SU-DHL-6 (cell line): Measurements from ENCODE around the gene BLCAP.

Experiments
- EZH2phosphoT487 ChIP-seq: fragments of 200-600 bp; sonication (generic), shearing (Covaris generic); conservative IDR thresholded peaks from 2 replicates; pipeline ENCODE4 v1.6.1; 2018; ENCODE audit warnings: mild to moderate bottlenecking, antibody characterized with exemption, low read length, moderate library complexity, mixed read lengths
- TF ChIP-seq, protein P1 (sequence below): fragments of 200-600 bp; sonication (generic); IDR thresholded peaks from one replicate; pipeline ENCODE4 v1.5.1; 2017; ENCODE audit warnings: antibody characterized with exemption, mild to moderate bottlenecking, low read length, moderate library complexity; ENCODE audit not compliant: insufficient read depth, poor library complexity, severe bottlenecking

DNA sequence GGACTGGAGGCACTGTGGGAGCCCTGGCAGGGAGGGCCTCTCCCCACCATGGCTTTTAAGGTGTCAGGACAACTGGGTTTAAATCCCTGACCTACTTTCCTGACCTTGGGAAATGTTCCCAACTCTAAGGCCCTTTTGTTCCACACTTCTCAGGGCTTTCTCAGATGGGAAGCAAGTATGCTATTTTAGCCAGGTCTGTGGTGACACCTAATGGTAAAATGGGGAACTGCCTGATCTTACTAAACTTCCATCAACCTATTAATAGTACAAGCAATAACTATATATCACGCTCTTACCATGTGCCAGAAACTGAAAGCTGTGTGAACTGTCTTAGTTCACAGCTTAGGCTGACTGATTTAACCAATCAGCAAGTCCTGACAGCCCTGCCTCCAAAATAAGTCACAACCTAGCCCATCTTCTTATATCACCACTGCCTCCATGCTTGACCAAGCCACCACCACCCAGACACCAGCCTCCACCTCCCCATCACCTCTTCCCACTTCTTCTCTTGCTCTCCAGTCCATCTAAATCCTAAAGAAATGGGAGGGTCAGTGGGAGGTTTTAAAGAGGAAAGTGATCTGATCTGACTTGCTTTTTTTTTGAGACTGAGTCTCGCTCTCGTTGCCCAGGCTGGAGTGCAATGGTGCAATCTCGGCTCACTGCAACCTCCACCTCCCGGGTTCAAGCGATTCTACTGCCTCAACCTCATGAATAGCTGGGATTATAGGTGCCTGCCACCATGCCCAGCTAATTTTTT lies 6.9 kb upstream of the BLCAP start:
- TF ChIP-seq, protein P1, sequence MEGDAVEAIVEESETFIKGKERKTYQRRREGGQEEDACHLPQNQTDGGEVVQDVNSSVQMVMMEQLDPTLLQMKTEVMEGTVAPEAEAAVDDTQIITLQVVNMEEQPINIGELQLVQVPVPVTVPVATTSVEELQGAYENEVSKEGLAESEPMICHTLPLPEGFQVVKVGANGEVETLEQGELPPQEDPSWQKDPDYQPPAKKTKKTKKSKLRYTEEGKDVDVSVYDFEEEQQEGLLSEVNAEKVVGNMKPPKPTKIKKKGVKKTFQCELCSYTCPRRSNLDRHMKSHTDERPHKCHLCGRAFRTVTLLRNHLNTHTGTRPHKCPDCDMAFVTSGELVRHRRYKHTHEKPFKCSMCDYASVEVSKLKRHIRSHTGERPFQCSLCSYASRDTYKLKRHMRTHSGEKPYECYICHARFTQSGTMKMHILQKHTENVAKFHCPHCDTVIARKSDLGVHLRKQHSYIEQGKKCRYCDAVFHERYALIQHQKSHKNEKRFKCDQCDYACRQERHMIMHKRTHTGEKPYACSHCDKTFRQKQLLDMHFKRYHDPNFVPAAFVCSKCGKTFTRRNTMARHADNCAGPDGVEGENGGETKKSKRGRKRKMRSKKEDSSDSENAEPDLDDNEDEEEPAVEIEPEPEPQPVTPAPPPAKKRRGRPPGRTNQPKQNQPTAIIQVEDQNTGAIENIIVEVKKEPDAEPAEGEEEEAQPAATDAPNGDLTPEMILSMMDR: peak; percentile 75
- TF ChIP-seq EZH2phosphoT487: no peak
